Right lobe of liver (tissue), 6 donors: ENCODE data around the gene CACNA1B. TPM values are rescaled to one million over a fixed set of nuclear protein-coding genes. Genes with fewer than 3 reads are reported as not detected.
A peak's percentile ranks its signal among the peaks of the same experiment; 100 is the strongest.

Experiments used
- ATAC-seq, 4 donors: fragments of 200-7000 bp; cut with Tn5 transposase; one replicate each; pipeline ENCODE4 v1.9.1; 2020; ENCODE audit warnings: mild to moderate bottlenecking in 4 of 4, moderate library complexity in 4 of 4
- DNase-seq, 3 donors: peaks; one replicate each; pipeline ENCODE4 v3.0.0-alpha.2; 2020
- H3K27ac ChIP-seq, 3 donors: fragments of 200-600 bp; one replicate each; pipeline ENCODE4 v1.8.0; 2022
- H3K27me3 ChIP-seq, 2 donors: fragments of 200-600 bp; one replicate each; pipeline ENCODE4 v1.8.0; 2022
- H3K36me3 ChIP-seq, 4 donors: fragments of 200-600 bp; sonication (generic) in 1 of 4; one replicate each; pipeline versions ENCODE4 v1.5.1 to v1.8.0; 2017 to 2022; ENCODE audit warnings: control low read depth in 1 of 4
- H3K4me1 ChIP-seq, 4 donors: fragments of 200-600 bp; sonication (generic) in 1 of 4; one replicate each; pipeline versions ENCODE4 v1.5.1 to v1.8.0; 2017 to 2022; ENCODE audit warnings: control low read depth in 1 of 4
- H3K4me3 ChIP-seq, 3 donors: fragments of 200-600 bp; one replicate each; pipeline ENCODE4 v1.8.0; 2022
- H3K9me3 ChIP-seq, 4 donors: fragments of 200-600 bp; sonication (generic) in 1 of 4; one replicate each; pipeline versions ENCODE4 v1.5.1 to v1.8.0; 2017 to 2022; ENCODE audit warnings: control low read depth in 1 of 4
- CTCF ChIP-seq, 4 donors: fragments of 200-600 bp in 3 of 4; fragments of 450-650 bp in 1 of 4; IDR thresholded peaks; one replicate each; pipeline versions ENCODE4 v1.5.1 to v1.8.0; 2016 to 2022; ENCODE audit warnings: antibody characterized with exemption in 4 of 4, mild to moderate bottlenecking in 2 of 4
- POLR2A ChIP-seq: fragments of 450-650 bp; IDR thresholded peaks from one replicate; pipeline ENCODE4 v1.6.1; 2017; ENCODE audit warnings: antibody characterized with exemption, mild to moderate bottlenecking
- WGBS: methylation state at CpG from one replicate; pipeline ENCODE4 v1.1.6; 2018; ENCODE audit warnings: low coverage, low lambda C conversion rate; ENCODE audit not compliant: insufficient coverage; ENCODE audit errors: missing lambda C conversion rate; 5-methylcytosine and 5-hydroxymethylcytosine counted together
- intact Hi-C, 2 donors: fragments of 100-400 bp; cut with DNase I; formaldehyde crosslinking; loops; one replicate each; pipeline versions ENCODE4 v1.11.2 to v1.14.1; 2022
- total RNA-seq, 6 experiments: library from RNA; depleted of rRNA in 2 of 6; stranded (reverse); fragments of >200 nt in 2 of 6; fragmentation: NEBNext Ultra II Directional in 3 of 6; extraction: Animal tissue kit (Norgen Biotek cat#: 25700) in 3 of 6; gene quantifications; one replicate each; pipeline versions ENCODE4 v1.1.0 to v1.2.4, GENCODE V29; 2016 to 2023
- donor health status: DM: no; HTN: yes; CAD: no.
- donor health status: DM: no; HTN: no; CAD: no.
- donor health status: DM: no; HTN: no; CAD: no.
- donor health status: DM: no; HTN: yes; CAD: no.
- donor health status: DM: no; HTN: yes; CAD: no.

The CACNA1B gene
- total RNA-seq, 6 experiments from 2014 or later = not detected

GRCh38 chr9:137969008-137969407 is 91.4 kb downstream of the CACNA1B start:
- no peak overlapping the region for H3K27ac ChIP-seq

GRCh38 chr9:137969685-137970084 is 92.1 kb downstream of the CACNA1B start:
- 80% methylated on average over 1 of the region's 3 CpGs for WGBS

More at GRCh38 chr9:137969008-137969407, 91.4 kb downstream of the CACNA1B start:
- Histone ChIP-seq H3K9me3 (no peaks in the 10 kb centered on the region), H3K36me3 (no peaks in the 10 kb centered on the region), H3K4me3 (no peak overlapping the region), H3K27me3 (no peaks in the 10 kb centered on the region), H3K4me1 (no peaks in the 10 kb centered on the region)
- no peak for ATAC-seq
- intact Hi-C loops = no loop called here
- TF ChIP-seq CTCF (IDR thresholded peaks at IDR 0.05) (no peak), POLR2A (no peak)
- WGBS = 57% methylated on average over 6 of the region's 8 CpGs
- peak in 1 of 3 donors; percentile 23 for DNase-seq

GRCh38 chr9:137970098-137970497 is 92.5 kb downstream of the CACNA1B start:
- intact Hi-C loops = no loop called here
- no peak for DNase-seq
- Histone ChIP-seq H3K27me3 (no peaks in the 10 kb centered on the region), H3K36me3 (no peaks in the 10 kb centered on the region), H3K9me3 (no peaks in the 10 kb centered on the region), H3K27ac (no peak overlapping the region), H3K4me1 (no peaks in the 10 kb centered on the region), H3K4me3 (no peak overlapping the region)
- TF ChIP-seq CTCF (IDR thresholded peaks at IDR 0.05) = no peak
- TF ChIP-seq POLR2A = no peak
- ATAC-seq = no peak

More at GRCh38 chr9:137969685-137970084, 92.1 kb downstream of the CACNA1B start:
- H3K9me3 ChIP-seq = no peaks in the 10 kb centered on the region
- no peak overlapping the region for H3K27ac ChIP-seq
- H3K4me1 ChIP-seq = no peaks in the 10 kb centered on the region
- DNase-seq (peak in 1 of 3 donors; percentile 15), ATAC-seq (no peak)
- no peaks in the 10 kb centered on the region for H3K36me3 ChIP-seq
- TF ChIP-seq CTCF (IDR thresholded peaks at IDR 0.05) = no peak
- no peak for TF ChIP-seq POLR2A
- intact Hi-C loops = no loop called here
- no peaks in the 10 kb centered on the region for H3K27me3 ChIP-seq
- no peak overlapping the region for H3K4me3 ChIP-seq

DNA sequence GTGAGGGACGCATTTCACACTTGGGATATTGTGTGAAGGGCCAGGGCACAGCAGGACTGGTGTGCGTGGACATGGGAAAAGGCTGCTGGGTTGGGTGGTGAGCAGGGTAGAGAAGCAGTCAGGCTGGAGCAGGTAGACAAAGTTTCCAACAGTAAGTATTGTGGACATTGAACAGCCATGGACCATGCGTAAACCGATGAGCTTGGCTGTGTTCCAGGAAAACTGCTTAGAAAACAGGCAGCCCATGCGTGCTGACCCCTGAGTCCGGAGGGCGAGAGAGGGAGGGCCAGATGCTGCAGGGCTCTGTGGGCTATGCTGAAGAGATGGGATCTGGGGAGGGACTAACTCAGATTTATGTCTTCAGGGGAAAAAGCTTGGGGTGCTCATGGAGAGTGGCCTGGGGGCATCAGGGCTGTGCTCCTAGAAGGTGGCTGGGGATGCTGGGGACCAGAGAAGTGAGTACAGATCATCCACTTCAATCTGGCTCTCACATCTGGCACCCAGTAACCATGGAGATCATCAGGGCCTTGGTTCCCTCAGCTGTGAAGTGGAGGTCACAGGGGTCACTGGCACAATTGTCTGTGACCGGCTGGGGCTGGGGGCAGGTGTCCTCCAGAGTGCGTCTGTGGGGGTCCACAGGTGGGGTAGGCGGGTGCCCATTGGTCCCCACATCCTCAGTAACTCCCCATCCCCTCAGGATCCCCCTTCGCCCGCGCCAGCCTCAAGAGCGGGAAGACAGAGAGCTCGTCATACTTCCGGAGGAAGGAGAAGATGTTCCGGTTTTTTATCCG is 93.3 kb downstream of the CACNA1B start:
- Histone ChIP-seq H3K36me3 (no peaks in the 10 kb centered on the region), H3K27me3 (no peaks in the 10 kb centered on the region), H3K4me3 (no peak overlapping the region), H3K4me1 (no peaks in the 10 kb centered on the region), H3K9me3 (no peaks in the 10 kb centered on the region), H3K27ac (no peak overlapping the region)
- intact Hi-C loops = no loop called here
- 78% methylated on average over 14 of the region's 18 CpGs for WGBS
- peak in 2 of 3 donors; percentile 31 to 35 for DNase-seq
- ATAC-seq = no peak
- no peak for TF ChIP-seq POLR2A
- TF ChIP-seq CTCF (IDR thresholded peaks at IDR 0.05) = no peak
